ENCODE data around the gene CDC5L. TPM values are rescaled to one million over a fixed set of nuclear protein-coding genes. Genes with fewer than 3 reads are reported as not detected.

The CDC5L gene
- total and polyA plus RNA-seq, 2 experiments from 2014 or later, result 27.0 to 32.5 TPM

GRCh38 chr6:44457596-44457995 lies 70.1 kb downstream of the CDC5L start:
- Histone ChIP-seq H3K9me2 (ENCODE audit: insufficient read depth) (no peaks in the 10 kb centered on the region), H3K36me3 (ENCODE audit: insufficient read depth) (no peaks in the 10 kb centered on the region), H4K20me1 (replicated peaks; ENCODE audit: insufficient read depth) (no peaks in the 10 kb centered on the region), H3K27me3 (ENCODE audit: insufficient read depth) (no peaks in the 10 kb centered on the region), H3K4me3 (no peak overlapping the region), H2AFZ (no peak overlapping the region), H3K4me2 (no peak overlapping the region), H3K79me2 (replicated peaks; ENCODE audit: insufficient read depth) (no peaks in the 10 kb centered on the region), H3K4me1 (ENCODE audit: insufficient read depth) (no peaks in the 10 kb centered on the region), H3F3A (replicated peaks; ENCODE audit: low read depth) (no peaks in the 10 kb centered on the region), H3K27ac (ENCODE audit: low read depth) (no peak overlapping the region)
- Mint-ChIP-seq H3K9me3 (no peaks in the 10 kb centered on the region), H3K4me3 (no peak overlapping the region), H3K4me1 (no peaks in the 10 kb centered on the region), H3K36me3 (ENCODE audit: low read depth) (no peaks in the 10 kb centered on the region; the same call in 2 of the 3 replicates), H3K27ac (no peak overlapping the region), H3K27me3 (ENCODE audit: insufficient read depth, low read depth, poor library complexity) (peaks cover 4% of the 10 kb centered on the region)
- no peak for ATAC-seq
- no peak for DNase-seq (ENCODE audit: low spot score)
- no peak for TF ChIP-seq POLR2AphosphoS5 (IDR thresholded peaks at IDR 0.05; ENCODE audit: low read depth)
- no peak for TF ChIP-seq JUNB (IDR thresholded peaks at IDR 0.05; ENCODE audit: unreplicated experiment)
- no peak for TF ChIP-seq EZH2 (IDR thresholded peaks at IDR 0.05; ENCODE audit: low read depth, unreplicated experiment)
- TF ChIP-seq ZNF331 (CRISPR knock-in tag; IDR thresholded peaks at IDR 0.05; ENCODE audit: low read depth), result no peak
- no peak for TF ChIP-seq ETS1 (IDR thresholded peaks at IDR 0.05)
- TF ChIP-seq CTCF (conservative IDR thresholded peaks at IDR 0.05; ENCODE audit: low read depth in 2 of 2), result no peak
- no peak for TF ChIP-seq STAT1 (IDR thresholded peaks at IDR 0.05; ENCODE audit: unreplicated experiment)
- TF ChIP-seq ZNF114 (CRISPR knock-in tag; IDR thresholded peaks at IDR 0.05), result no peak

GRCh38 chr6:44458551-44458950 lies 71.0 kb downstream of the CDC5L start:
- Histone ChIP-seq H3K27me3 (ENCODE audit: insufficient read depth) (no peaks in the 10 kb centered on the region), H3F3A (replicated peaks; ENCODE audit: low read depth) (no peaks in the 10 kb centered on the region), H3K36me3 (ENCODE audit: insufficient read depth) (no peaks in the 10 kb centered on the region), H3K4me2 (no peak overlapping the region), H3K27ac (ENCODE audit: low read depth) (no peak overlapping the region), H3K9me2 (ENCODE audit: insufficient read depth) (no peaks in the 10 kb centered on the region), H3K4me3 (no peak overlapping the region), H4K20me1 (replicated peaks; ENCODE audit: insufficient read depth) (no peaks in the 10 kb centered on the region), H3K79me2 (replicated peaks; ENCODE audit: insufficient read depth) (no peaks in the 10 kb centered on the region), H2AFZ (no peak overlapping the region), H3K4me1 (ENCODE audit: insufficient read depth) (no peaks in the 10 kb centered on the region)
- H3K36me3 Mint-ChIP-seq (ENCODE audit: low read depth), result no peaks in the 10 kb centered on the region; the same call in 2 of the 3 replicates
- H3K27me3 Mint-ChIP-seq (ENCODE audit: insufficient read depth, low read depth, poor library complexity), result peaks cover 4% of the 10 kb centered on the region
- DNase-seq (ENCODE audit: low spot score) (no peak), ATAC-seq (no peak)
- H3K4me3 Mint-ChIP-seq, result no peak overlapping the region
- no peaks in the 10 kb centered on the region for H3K4me1 Mint-ChIP-seq
- no peak overlapping the region for H3K27ac Mint-ChIP-seq
- TF ChIP-seq JUNB (IDR thresholded peaks at IDR 0.05; ENCODE audit: unreplicated experiment) (no peak), CREB1 (CRISPR knock-in tag; IDR thresholded peaks at IDR 0.05; ENCODE audit: low read depth) (no peak), EZH2 (IDR thresholded peaks at IDR 0.05; ENCODE audit: low read depth, unreplicated experiment) (no peak), CTCF (conservative IDR thresholded peaks at IDR 0.05; ENCODE audit: low read depth in 2 of 2) (no peak), ETS1 (IDR thresholded peaks at IDR 0.05) (no peak)
- no peaks in the 10 kb centered on the region for H3K9me3 Mint-ChIP-seq

Measured in GM23338 (cell line).